Measurements from ENCODE around the gene SYT9.

DNA sequence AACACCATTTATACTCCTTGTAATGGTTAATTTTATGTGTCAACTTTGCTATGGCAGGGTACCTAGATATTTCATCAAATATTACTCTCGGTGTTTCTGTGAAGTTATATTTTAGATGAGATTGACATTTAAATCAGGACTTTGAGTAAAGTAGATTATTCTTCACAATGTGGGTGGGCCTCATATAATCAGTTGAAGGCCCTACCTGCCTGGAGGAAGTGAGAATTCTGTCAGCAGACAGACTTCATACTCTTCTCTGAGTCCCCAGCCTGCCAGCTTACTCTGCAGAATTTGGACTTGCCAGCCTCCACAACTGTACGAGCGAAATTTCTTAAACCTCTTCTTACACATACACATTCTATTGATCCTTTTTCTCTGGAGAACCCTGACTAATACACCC, 49.3 kb upstream of the SYT9 start:
- no peak for TF ChIP-seq MYC (IDR thresholded peaks at IDR 0.05; ENCODE audit: low read depth, low read length)
- no peak for TF ChIP-seq POLR2A (IDR thresholded peaks at IDR 0.05; ENCODE audit: low read depth, low read length)
- TF ChIP-seq, protein P1, sequence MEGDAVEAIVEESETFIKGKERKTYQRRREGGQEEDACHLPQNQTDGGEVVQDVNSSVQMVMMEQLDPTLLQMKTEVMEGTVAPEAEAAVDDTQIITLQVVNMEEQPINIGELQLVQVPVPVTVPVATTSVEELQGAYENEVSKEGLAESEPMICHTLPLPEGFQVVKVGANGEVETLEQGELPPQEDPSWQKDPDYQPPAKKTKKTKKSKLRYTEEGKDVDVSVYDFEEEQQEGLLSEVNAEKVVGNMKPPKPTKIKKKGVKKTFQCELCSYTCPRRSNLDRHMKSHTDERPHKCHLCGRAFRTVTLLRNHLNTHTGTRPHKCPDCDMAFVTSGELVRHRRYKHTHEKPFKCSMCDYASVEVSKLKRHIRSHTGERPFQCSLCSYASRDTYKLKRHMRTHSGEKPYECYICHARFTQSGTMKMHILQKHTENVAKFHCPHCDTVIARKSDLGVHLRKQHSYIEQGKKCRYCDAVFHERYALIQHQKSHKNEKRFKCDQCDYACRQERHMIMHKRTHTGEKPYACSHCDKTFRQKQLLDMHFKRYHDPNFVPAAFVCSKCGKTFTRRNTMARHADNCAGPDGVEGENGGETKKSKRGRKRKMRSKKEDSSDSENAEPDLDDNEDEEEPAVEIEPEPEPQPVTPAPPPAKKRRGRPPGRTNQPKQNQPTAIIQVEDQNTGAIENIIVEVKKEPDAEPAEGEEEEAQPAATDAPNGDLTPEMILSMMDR (IDR thresholded peaks at IDR 0.05; ENCODE audit: extremely low read depth in 1 of 2, insufficient read depth in 1 of 2, low read depth in 1 of 2, low read length in 2 of 2): no peak
- TF ChIP-seq GATA2 (IDR thresholded peaks at IDR 0.05; ENCODE audit: insufficient read depth, insufficient read length, low read depth, low read length): no peak
- no peak for TF ChIP-seq POLR2AphosphoS5 (IDR thresholded peaks at IDR 0.05; ENCODE audit: insufficient read depth, low read depth, low read length)

Data from endothelial cell of umbilical vein (primary cell).